ENCODE measurements around the gene TMEM94.
"Not testable (repeated sequence)": the region's sequence is repeated elsewhere in the genome, so short reads cannot be mapped to it uniquely, and the experiment has no call there.

Gene TMEM94

GRCh38 chr17:75456417-75457046 lies at the start of gene TMEM94:
TMEM94 (plus strand) TSS chr17:75456635; CDS start chr17:75471906, 15,271 bp downstream.
- DNase-seq = peak; percentile 86

- DNase-seq = no peak
Measured at GRCh38 chr17:75407655-75408352, 48.6 kb upstream of the TMEM94 start.

- DNase-seq = no peak
Measured at GRCh38 chr17:75410141-75410540, 46.3 kb upstream of the TMEM94 start.

DNA sequence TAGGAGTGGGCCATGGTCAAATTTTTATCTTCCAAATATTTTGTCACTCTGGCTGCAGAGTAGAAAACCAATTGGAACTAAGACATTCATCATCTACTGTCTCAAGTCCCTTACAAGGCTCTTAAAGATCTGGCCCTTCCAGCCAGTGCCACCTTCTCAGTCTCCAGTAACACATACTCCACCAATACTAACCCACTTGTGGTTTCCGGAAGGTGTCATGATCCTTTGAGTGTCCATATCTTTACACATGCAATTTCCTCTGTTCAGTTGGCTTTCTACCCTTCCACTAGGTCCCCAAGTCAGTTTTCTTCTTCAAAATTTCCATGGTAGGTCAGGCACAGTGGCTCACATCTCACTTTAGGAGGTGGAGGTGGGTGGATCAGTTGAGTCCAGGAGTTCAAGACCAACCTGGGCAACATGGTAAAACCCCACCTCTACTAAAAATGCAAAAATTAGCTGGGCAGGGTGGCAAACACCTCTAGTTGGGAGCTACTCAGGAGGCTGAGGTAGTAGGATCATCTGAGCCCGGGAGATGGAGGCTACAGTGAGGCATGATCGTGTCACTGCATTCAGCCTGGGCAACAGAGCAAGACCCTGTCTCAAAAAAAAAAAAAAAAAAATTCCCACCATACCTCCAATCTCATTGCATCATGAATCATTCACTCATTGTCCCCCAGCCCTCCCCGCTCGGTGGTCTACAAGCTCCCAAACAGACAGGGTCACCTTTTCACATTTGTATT lies 44.9 kb upstream of the TMEM94 start:
- DNase-seq = no peak

DNA sequence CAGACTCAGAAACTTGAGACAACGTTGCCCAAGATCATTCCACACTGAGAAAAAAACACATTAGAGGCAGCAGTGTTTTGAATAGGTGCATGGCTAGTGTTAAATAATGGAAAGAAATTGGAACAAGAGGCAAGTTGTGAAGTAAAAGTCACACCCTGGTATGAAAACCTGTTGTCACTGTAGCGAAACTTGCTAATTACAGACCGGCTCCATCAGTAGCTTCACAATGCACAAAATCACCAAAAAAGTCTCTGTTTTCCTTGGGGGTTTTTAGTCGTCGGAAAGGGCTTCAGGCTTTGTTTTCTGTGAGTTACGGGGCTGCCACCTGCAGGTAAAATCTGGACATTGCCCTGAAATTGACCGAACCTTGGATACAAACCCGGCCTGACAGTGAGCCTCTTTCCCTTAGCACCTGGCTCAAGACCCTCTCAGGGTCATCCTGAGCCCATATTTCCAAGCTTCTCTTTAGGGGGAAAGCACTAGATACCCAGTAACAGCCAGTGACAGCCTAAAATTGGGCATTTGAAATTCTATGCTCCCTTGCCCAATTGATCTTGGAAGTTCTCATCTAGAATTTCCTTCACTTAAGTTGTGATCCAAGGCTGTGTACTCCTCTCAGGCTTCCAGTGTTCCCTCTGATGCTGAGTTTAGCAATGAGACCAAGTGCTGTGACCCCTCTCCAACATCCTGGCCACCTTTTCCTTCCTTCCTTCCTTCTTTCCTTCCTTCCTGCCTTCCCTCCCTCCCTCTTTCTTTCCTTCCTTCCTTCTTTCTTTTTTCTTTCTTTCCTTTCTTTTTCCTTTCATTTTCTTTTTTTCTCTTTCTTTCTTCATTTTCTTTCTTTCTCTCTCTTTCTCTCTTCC lies 43.7 kb upstream of the TMEM94 start:
- peak; percentile 33 for DNase-seq

DNA sequence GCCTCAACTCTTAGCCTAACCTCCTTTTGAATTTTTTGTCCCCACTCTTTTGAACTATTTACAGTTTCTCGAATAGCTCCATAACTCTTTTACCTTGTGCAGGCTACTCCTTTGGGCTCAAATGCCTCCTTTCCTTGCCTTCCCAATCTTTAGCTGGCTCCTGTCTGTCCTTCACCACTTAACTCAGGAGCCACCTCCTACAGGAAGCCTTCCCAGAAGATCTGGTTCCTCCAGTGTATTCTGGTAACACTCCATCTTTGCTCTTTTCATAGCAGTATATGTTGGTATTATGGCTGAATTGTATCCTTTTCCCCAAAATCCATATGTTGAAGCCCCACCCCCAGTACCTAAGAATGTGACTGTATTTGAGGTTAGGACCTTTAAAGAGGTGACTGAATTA lies 41.9 kb upstream of the TMEM94 start:
- DNase-seq = no peak

DNA sequence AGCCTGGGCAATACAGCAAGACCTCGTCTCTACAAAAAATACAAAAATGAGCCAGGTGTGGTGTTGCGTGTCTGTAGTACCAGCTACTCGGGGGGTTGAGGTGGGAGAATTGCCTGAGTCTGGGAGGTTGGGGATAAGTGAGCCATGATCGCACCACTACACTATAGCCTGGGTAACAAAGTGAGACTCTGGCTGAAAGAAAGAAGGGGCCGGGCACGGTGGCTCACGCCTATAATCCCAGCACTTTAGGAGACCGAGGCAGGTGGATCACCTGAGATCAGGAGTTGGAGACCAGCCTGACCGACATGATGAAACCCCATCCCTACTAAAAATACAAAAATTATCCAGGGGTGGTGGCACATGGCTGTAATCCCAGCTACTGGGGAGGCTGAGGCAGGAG lies 40.4 kb upstream of the TMEM94 start:
- DNase-seq = no peak

GRCh38 chr17:75417054-75417580 lies 39.3 kb upstream of the TMEM94 start:
- no peak for DNase-seq

GRCh38 chr17:75418531-75418930 lies 37.9 kb upstream of the TMEM94 start:
- DNase-seq = no peak

GRCh38 chr17:75428543-75429469 lies 27.6 kb upstream of the TMEM94 start:
- no peak for DNase-seq

DNA sequence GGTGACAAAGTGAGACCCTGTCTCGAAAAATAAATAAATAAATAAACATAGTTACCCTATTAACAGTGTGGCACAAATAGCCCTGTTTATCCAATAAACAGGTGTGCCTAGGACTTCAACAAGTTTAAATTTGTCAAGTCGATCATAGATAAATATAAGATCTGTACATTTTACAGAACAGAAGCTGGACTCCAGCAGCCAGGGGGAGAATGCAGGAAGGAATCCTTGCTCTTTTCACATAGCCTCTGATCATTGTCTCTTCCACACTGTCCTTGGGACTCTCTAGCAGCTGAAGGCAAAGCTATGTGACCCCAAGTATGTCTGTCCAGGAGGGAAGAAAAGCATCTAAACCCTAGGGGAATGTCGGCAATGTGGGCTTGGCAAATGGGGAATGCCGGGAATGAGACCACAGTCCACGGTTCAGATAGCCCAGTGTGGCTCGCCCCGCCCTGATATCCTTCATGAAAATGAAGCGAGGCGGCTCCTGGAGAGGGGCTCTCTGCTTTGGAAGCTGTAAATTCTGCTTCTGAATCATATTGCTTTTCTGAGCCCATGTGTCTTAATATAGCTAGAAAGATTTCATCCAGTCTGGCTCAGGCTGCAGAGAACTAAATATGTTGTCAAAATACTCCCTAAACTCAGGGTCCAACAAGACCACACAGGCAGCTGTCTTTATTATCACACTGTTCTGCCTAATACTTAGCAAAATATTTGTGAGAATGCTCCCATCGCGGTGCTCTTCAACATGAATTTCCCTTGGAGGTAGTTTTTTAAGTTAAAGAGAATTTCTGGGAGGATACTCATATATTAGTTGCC lies 26.1 kb upstream of the TMEM94 start:
- DNase-seq = no peak

GRCh38 chr17:75433218-75433783 lies 23.1 kb upstream of the TMEM94 start:
- DNase-seq = no peak

DNA sequence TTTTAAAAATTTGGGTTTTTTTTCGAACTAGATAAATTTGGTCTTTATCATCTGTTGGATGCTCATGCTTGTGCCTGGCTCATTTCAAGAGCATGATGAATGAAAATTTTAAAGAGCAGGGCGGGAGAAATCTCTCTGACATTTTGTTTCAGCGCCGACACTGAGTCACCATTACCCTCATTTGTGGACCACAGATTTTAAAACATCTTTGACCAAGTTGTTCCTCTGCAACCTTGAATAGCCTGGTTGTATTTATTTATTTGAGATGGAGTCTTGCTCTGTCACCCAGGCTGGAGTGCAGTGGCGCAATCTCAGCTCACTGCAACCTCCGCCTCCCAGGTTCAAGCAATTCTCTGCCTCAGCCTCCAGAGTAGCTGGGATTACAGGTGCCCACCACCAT lies 22.0 kb upstream of the TMEM94 start:
- DNase-seq = not testable (repeated sequence)

DNA sequence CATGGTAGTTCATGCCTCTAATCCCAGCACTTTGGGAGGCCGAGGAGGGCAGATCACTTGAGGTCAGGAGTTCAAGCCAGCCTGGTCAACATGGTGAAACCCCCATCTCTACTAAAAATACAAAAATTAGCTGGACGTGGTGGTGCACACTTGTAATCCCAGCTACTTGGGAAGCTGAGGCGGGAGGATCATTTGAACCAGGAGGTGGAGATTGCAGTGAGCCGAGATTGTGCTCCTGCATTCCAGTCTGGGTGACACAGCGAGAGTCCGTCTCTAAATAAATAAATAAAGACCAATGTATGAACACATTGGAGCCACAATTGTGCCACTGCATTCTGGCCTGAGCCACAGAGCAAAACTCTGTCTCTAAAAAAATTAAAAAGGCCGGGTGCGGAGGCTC lies 19.0 kb upstream of the TMEM94 start:
- not testable (repeated sequence) for DNase-seq

DNA sequence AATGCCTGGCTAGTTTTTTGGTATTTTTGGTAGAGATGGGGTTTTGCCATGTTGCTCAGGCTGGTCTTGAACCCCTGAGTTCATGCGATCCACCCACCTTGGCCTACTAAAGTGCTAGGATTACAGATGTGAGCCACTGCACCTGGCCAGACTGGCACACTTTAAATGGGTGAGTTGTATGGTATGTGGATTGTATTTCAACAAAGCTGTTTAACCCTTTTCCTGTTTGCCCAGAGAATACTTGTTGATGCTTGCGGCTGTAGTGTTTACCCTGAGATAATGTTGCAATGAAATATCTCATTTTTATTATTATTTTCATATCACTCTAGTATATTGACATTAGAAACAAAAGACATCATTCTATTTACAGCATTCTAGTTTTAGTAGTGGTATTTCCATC lies 17.1 kb upstream of the TMEM94 start:
- DNase-seq = no peak

DNA sequence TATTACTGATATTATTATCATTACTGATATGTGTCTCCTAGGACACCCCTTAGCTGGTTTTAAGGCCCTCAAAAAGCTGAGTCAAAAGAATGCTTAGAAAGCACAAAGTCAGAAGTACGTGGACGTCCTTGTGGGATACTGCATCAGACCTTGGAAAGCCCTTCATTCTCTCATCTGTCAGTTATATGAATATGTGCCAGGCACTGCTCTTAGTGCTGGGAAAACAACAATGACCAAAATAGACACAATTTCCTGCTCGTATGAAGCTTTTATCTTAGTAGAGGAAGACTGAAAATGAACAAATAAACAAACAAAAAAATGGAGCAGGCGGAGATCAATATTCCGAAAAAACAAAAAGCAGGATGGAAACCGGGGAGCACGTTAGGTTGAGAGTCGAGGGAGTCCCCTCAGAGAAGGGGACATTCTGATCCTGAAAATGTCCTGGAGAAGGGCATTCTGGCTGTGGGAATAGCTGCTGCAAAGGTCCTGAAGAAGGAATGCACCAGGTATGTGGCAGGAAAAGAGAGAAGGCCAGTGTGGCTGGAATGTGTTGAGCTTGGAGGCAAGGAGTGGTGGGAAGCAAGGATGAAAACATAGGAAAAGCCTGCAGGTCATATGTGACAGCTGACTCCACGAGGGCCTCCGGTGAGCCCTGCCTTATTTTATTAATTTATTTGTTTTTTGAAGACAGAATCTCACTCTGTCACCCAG lies 15.5 kb upstream of the TMEM94 start:
- DNase-seq = no peak

DNA sequence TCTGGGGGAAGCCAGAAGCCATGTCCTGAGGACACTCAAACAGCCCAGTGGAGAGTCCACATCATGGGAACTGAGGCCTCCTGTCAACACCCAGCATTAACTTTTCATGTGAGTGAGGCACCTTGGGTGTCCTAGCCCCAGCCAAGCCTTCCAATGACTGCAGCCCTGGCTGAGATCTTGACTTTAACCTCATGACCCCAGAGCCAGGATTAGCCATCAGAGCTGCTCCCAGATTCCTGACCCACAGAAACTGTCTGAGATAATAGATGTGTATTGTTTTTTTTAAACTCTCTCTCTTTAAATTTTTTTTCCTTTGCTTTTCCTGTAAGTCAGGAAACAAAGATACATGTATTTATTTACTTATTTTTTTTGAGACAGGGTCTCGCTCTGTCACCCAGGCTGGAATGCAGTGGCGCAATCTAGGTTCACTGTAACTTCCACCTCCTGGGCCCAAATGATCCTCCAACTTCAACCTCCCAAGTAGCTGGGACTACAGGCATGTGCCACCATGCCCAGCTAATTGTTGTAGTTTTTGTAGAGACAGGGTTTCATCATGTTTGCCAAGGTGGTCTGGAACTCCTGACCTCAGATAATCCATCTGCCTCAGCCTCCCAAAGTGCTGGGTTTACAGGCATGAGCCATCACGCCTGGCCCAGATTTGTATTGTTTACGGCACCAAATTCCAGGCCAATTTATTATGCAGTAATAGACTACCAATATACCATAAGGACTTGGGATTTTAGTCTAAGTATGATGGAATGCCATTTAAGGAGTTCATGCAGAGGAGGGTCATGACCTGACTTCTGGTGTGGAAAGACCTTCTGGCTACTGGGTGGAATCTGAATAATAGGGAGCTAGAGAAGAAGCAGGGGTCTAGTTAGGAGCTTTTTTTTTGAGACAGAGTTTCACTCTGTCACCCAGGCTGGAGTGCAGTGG lies 14.0 kb upstream of the TMEM94 start:
- no peak for DNase-seq

- DNase-seq = no peak
Measured at GRCh38 chr17:75445296-75445695, 11.1 kb upstream of the TMEM94 start.

GRCh38 chr17:75445896-75446295 lies 10.5 kb upstream of the TMEM94 start:
- DNase-seq = not testable (repeated sequence)
